Natural killer cell (primary cell): Measurements from ENCODE around the gene RSF1. TPM values are rescaled to one million over a fixed set of nuclear protein-coding genes. Genes with fewer than 3 reads are reported as not detected.

ENCODE experiments used
- ATAC-seq, 3 donors: fragments of 150-1000 bp in 2 of 3; fragments of 200-7000 bp in 1 of 3; cut with Tn5 transposase; 1 replicate in 1 of 3; 2 replicates in 2 of 3; pipeline ENCODE4 v1.10.0; 2021; ENCODE audit warnings: mild to moderate bottlenecking in 2 of 3, moderate library complexity in 2 of 3
- DNase-seq, 2 donors: peaks; one replicate each; pipeline versions ENCODE4 v3.0.0 to v3.0.0-alpha.2; 2013 to 2021; ENCODE audit warnings: mixed read lengths in 1 of 2
- H3K27ac ChIP-seq: one replicate; pipeline ENCODE4 v1.5.1; 2013; ENCODE audit warnings: mild to moderate bottlenecking, low read length
- H3K27me3 ChIP-seq: one replicate; pipeline ENCODE4 v1.6.1; 2013; ENCODE audit warnings: low read length; ENCODE audit not compliant: control insufficient read depth, insufficient read depth
- H3K36me3 ChIP-seq: one replicate; pipeline ENCODE4 v1.6.1; 2013; ENCODE audit warnings: low read length; ENCODE audit not compliant: control insufficient read depth, insufficient read depth
- H3K4me1 ChIP-seq: one replicate; pipeline ENCODE4 v1.6.1; 2013; ENCODE audit warnings: low read length; ENCODE audit not compliant: control insufficient read depth, insufficient read depth
- H3K4me3 ChIP-seq: one replicate; pipeline ENCODE4 v1.5.1; 2013; ENCODE audit warnings: low read length
- H3K9me3 ChIP-seq: one replicate; pipeline ENCODE4 v1.6.1; 2013; ENCODE audit warnings: low read length; ENCODE audit not compliant: control insufficient read depth, insufficient read depth
- H3K27ac Mint-ChIP-seq, 2 donors: one replicate each; pipeline ENCODE4 v1.8.0; 2022; ENCODE audit warnings: mild to moderate bottlenecking in 2 of 2, mixed read lengths in 2 of 2, moderate library complexity in 1 of 2
- H3K27me3 Mint-ChIP-seq, 2 donors: one replicate each; pipeline ENCODE4 v1.8.0; 2022; ENCODE audit warnings: low read depth in 2 of 2, mixed read lengths in 2 of 2
- H3K36me3 Mint-ChIP-seq: one replicate; pipeline ENCODE4 v1.8.0; 2022; ENCODE audit warnings: mixed read lengths
- H3K4me1 Mint-ChIP-seq, 2 donors: one replicate each; pipeline ENCODE4 v1.8.0; 2022; ENCODE audit warnings: mixed read lengths in 2 of 2
- H3K4me3 Mint-ChIP-seq: one replicate; pipeline ENCODE4 v1.8.0; 2022; ENCODE audit warnings: mild to moderate bottlenecking, moderate library complexity, mixed read lengths
- H3K9me3 Mint-ChIP-seq, 2 donors: one replicate each; pipeline ENCODE4 v1.8.0; 2022; ENCODE audit warnings: mixed read lengths in 2 of 2
- WGBS: methylation state at CpG from one replicate; pipeline ENCODE4 v1.1.7; 2013; ENCODE audit warnings: missing lambda C conversion rate; ENCODE audit not compliant: insufficient coverage; 5-methylcytosine and 5-hydroxymethylcytosine counted together
- intact Hi-C: fragments of 100-400 bp; cut with micrococcal nuclease; formaldehyde crosslinking; loops from one replicate; pipeline ENCODE4 v1.14.2; 2022
- total RNA-seq, 4 donors: library from RNA; stranded (reverse); fragments of 120-200 nt in 1 of 4; gene quantifications; one replicate each; pipeline versions ENCODE4 v1.2.3 to v1.2.4, GENCODE V29; 2013 to 2022
- TF ChIP-seq, protein P1 (sequence below): fragments of 200-600 bp; IDR thresholded peaks from one replicate; pipeline ENCODE4 v1.8.0; 2022; ENCODE audit warnings: antibody characterized with exemption

The RSF1 gene
- total RNA-seq, 3 donors from 2014 or later (not counting 1 experiment from before 2014, with no cell fraction given) = 87.3 to 119 (median 110) TPM

- Mint-ChIP-seq H3K4me1 (peaks cover 18 to 31% of the 10 kb centered on the region in 2 donors), H3K9me3 (no peaks in the 10 kb centered on the region), H3K27ac (no peak overlapping the region), H3K4me3 (no peak overlapping the region), H3K27me3 (no peaks in the 10 kb centered on the region), H3K36me3 (peaks cover 18% of the 10 kb centered on the region)
- Histone ChIP-seq H3K9me3 (no peaks in the 10 kb centered on the region), H3K36me3 (peaks cover 15% of the 10 kb centered on the region), H3K4me1 (peaks cover 9% of the 10 kb centered on the region), H3K4me3 (no peak overlapping the region), H3K27ac (no peak overlapping the region), H3K27me3 (no peaks in the 10 kb centered on the region)
- TF ChIP-seq, protein P1, sequence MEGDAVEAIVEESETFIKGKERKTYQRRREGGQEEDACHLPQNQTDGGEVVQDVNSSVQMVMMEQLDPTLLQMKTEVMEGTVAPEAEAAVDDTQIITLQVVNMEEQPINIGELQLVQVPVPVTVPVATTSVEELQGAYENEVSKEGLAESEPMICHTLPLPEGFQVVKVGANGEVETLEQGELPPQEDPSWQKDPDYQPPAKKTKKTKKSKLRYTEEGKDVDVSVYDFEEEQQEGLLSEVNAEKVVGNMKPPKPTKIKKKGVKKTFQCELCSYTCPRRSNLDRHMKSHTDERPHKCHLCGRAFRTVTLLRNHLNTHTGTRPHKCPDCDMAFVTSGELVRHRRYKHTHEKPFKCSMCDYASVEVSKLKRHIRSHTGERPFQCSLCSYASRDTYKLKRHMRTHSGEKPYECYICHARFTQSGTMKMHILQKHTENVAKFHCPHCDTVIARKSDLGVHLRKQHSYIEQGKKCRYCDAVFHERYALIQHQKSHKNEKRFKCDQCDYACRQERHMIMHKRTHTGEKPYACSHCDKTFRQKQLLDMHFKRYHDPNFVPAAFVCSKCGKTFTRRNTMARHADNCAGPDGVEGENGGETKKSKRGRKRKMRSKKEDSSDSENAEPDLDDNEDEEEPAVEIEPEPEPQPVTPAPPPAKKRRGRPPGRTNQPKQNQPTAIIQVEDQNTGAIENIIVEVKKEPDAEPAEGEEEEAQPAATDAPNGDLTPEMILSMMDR = no peak
- ATAC-seq = no peak
- intact Hi-C loops = no loop called here
- no peak for DNase-seq
- WGBS = 97% methylated on average over 3 of the region's 3 CpGs
Measured at GRCh38 chr11:77704029-77704428, 116.5 kb downstream of the RSF1 start.

- ATAC-seq (no peak), DNase-seq (no peak)
- Histone ChIP-seq H3K4me3 (no peak overlapping the region), H3K9me3 (no peaks in the 10 kb centered on the region), H3K27ac (no peak overlapping the region), H3K36me3 (peaks cover 51% of the 10 kb centered on the region), H3K4me1 (no peaks in the 10 kb centered on the region), H3K27me3 (no peaks in the 10 kb centered on the region)
- WGBS = no CpG with 5 or more reads among the region's 1 CpG
- peaks cover 0 to 9% of the 10 kb centered on the region in 2 donors for H3K4me1 Mint-ChIP-seq
- H3K9me3 Mint-ChIP-seq = no peaks in the 10 kb centered on the region
- H3K27ac Mint-ChIP-seq = no peak overlapping the region
- intact Hi-C loops = no loop called here
- no peaks in the 10 kb centered on the region for H3K27me3 Mint-ChIP-seq
- no peak overlapping the region for H3K4me3 Mint-ChIP-seq
- TF ChIP-seq, protein P1 = no peak
- peaks cover 26% of the 10 kb centered on the region for H3K36me3 Mint-ChIP-seq
Measured at GRCh38 chr11:77699425-77699824, 121.1 kb downstream of the RSF1 start.

GRCh38 chr11:77698896-77699295, 121.6 kb downstream of the RSF1 start:
- Mint-ChIP-seq H3K4me3 (no peak overlapping the region), H3K36me3 (peaks cover 26% of the 10 kb centered on the region), H3K27ac (no peak overlapping the region), H3K27me3 (no peaks in the 10 kb centered on the region), H3K4me1 (peaks cover 0 to 6% of the 10 kb centered on the region in 2 donors), H3K9me3 (no peaks in the 10 kb centered on the region)
- no peaks in the 10 kb centered on the region for H3K27me3 ChIP-seq
- TF ChIP-seq, protein P1 = no peak
- ATAC-seq (no peak), DNase-seq (no peak)
- no peak overlapping the region for H3K4me3 ChIP-seq
- no peak overlapping the region for H3K27ac ChIP-seq
- H3K36me3 ChIP-seq = peaks cover 51% of the 10 kb centered on the region
- WGBS = no CpG with 5 or more reads among the region's 2 CpGs
- H3K4me1 ChIP-seq = no peaks in the 10 kb centered on the region
- no peaks in the 10 kb centered on the region for H3K9me3 ChIP-seq
- intact Hi-C loops = no loop called here

- no peak for ATAC-seq
- Histone ChIP-seq H3K27me3 (no peaks in the 10 kb centered on the region), H3K36me3 (peaks cover 57% of the 10 kb centered on the region)
Measured at GRCh38 chr11:77697865-77698264, 122.7 kb downstream of the RSF1 start.

More at GRCh38 chr11:77697865-77698264, 122.7 kb downstream of the RSF1 start:
- DNase-seq = no peak
- Histone ChIP-seq H3K4me3 (no peak overlapping the region), H3K9me3 (no peaks in the 10 kb centered on the region), H3K27ac (no peak overlapping the region), H3K4me1 (no peaks in the 10 kb centered on the region)
- TF ChIP-seq, protein P1 = no peak
- no peaks in the 10 kb centered on the region for H3K27me3 Mint-ChIP-seq
- no peak overlapping the region for H3K4me3 Mint-ChIP-seq
- peaks cover 26% of the 10 kb centered on the region for H3K36me3 Mint-ChIP-seq
- no peak overlapping the region for H3K27ac Mint-ChIP-seq
- H3K9me3 Mint-ChIP-seq = no peaks in the 10 kb centered on the region
- intact Hi-C loops = no loop called here
- H3K4me1 Mint-ChIP-seq = peaks cover 0 to 6% of the 10 kb centered on the region in 2 donors
